ENCODE measurements around the gene JARID2.

JARID2 gene

DNA sequence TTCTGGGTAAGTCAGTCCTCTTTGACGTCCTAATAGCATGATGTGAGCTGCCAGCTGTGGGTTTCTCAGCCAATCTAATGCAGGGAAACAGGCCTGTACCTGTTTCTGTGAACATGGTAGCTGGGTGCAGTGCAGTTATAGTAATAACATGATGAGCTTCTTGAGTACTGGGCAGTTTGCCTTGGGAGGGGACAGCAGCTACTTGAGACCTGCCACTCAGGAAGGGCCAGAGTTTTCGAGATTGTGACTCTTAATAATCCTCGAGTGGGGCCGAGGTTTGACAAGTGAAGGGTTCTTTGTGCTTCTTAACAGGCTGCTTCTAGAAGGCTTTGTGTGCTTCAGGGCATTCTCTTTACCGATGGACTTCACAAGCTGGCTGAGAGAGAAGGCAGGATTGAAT is 180.1 kb downstream of the JARID2 start:
- no peak for FAIRE-seq
- no peak for TF ChIP-seq POU2F2 (IDR thresholded peaks at IDR 0.05; ENCODE audit: low read depth, low read length)
- TF ChIP-seq POLR2AphosphoS5 (IDR thresholded peaks at IDR 0.05; ENCODE audit: low read depth, low read length), result no peak
- TF ChIP-seq SPI1 (IDR thresholded peaks at IDR 0.05; ENCODE audit: low read depth, low read length), result no peak
- no peak for TF ChIP-seq POLR2A (IDR thresholded peaks at IDR 0.05; ENCODE audit: low read depth, low read length)
- no peak for TF ChIP-seq TAF1 (IDR thresholded peaks at IDR 0.05; ENCODE audit: low read depth, low read length)
- TF ChIP-seq PAX5 (IDR thresholded peaks at IDR 0.05; ENCODE audit: insufficient read depth, low read length, severe bottlenecking), result no peak
- DNase-seq (ENCODE audit: insufficient read length, low spot score), result no peak

DNA sequence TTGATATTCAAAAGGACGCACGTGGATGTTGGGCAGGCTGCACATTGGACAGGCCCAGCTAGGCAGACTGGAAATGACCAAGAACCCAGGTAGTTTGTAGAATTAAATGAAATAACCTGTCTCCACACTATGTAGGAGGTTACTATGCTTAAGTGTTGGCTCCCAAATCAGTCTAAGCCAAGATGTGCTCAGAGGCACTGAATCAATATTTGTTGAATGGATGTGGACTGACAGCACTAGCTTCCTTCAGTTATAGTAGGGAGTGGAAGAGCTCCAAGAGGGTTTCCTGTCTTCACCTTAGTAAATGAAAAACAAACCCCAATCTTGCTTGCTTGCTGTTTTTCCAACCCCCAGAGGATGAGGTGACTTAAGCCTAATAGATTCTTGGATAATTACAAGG is 180.5 kb downstream of the JARID2 start:
- FAIRE-seq (no peak), DNase-seq (ENCODE audit: insufficient read length, low spot score) (no peak)
- TF ChIP-seq POU2F2 (IDR thresholded peaks at IDR 0.05; ENCODE audit: low read depth, low read length), result no peak

DNA sequence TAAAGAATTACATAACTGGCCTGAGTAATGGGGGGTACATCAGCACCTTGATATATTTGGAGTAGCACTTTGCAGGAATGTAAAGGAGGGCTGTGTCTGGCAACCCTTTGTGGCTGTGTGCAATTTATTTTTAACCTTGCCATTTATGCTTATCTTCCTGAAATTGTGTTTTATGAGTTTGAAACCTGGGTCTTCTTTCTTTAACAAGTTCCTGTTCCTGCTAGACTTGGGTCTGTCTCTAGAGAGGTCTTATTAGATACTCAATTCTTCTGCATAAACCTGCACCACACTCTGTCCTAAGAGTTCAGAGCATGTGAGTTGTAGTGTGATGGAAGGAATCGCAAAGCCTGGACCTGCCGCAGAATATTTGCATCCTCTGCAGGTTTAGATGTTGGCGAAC is 181.0 kb downstream of the JARID2 start:
- no peak for FAIRE-seq
- TF ChIP-seq TAF1 (IDR thresholded peaks at IDR 0.05; ENCODE audit: low read depth, low read length), result no peak
- no peak for TF ChIP-seq PAX5 (IDR thresholded peaks at IDR 0.05; ENCODE audit: insufficient read depth, low read length, severe bottlenecking)
- TF ChIP-seq POU2F2 (IDR thresholded peaks at IDR 0.05; ENCODE audit: low read depth, low read length), result no peak
- TF ChIP-seq SPI1 (IDR thresholded peaks at IDR 0.05; ENCODE audit: low read depth, low read length), result no peak
- no peak for TF ChIP-seq POLR2AphosphoS5 (IDR thresholded peaks at IDR 0.05; ENCODE audit: low read depth, low read length)
- no peak for TF ChIP-seq POLR2A (IDR thresholded peaks at IDR 0.05; ENCODE audit: low read depth, low read length)

DNA sequence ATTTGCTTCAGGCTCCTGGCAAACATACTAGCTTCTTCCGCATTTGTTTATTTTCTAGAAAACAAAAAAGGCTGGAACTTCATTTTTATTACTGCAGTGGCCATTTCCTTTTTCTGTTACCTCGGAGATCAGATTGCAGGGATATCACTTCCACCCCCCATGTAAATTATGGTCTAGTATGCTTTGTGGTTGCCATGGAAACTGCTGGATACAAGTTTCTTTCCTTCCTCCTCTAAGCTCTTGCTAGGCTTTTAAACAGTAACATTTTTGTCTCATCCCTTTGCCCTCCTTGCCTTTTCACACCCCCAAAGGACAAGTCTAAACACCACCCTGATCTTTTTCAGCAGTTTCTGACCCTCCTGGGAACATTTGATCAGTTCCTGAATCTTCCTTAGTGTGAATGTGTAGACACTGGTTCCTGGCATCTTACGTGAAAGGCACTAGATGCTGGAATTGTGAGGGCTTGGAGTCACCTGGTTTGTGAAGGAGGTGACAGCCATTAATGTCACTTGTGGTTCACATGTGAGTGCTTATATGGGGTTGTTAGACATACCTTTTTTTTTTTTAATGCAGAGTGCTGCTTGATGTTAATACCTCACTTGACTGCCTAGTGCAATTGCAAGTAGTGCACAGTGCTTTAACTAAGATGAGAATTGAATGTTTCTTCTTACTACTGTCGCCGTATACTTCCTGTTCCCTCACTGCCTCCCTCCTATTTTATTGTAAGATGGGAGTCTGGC is 181.6 kb downstream of the JARID2 start:
- no peak for TF ChIP-seq PAX5 (IDR thresholded peaks at IDR 0.05; ENCODE audit: insufficient read depth, low read length, severe bottlenecking)
- TF ChIP-seq SPI1 (IDR thresholded peaks at IDR 0.05; ENCODE audit: low read depth, low read length), result 0 out of 2 replicates have a peak, but pooled peaks have one; percentile 29
- FAIRE-seq (peak; percentile 23), DNase-seq (ENCODE audit: insufficient read length, low spot score) (no peak)

More for the DNA sequence above, 181.0 kb downstream of the JARID2 start:
- DNase-seq (ENCODE audit: insufficient read length, low spot score), result no peak

DNA sequence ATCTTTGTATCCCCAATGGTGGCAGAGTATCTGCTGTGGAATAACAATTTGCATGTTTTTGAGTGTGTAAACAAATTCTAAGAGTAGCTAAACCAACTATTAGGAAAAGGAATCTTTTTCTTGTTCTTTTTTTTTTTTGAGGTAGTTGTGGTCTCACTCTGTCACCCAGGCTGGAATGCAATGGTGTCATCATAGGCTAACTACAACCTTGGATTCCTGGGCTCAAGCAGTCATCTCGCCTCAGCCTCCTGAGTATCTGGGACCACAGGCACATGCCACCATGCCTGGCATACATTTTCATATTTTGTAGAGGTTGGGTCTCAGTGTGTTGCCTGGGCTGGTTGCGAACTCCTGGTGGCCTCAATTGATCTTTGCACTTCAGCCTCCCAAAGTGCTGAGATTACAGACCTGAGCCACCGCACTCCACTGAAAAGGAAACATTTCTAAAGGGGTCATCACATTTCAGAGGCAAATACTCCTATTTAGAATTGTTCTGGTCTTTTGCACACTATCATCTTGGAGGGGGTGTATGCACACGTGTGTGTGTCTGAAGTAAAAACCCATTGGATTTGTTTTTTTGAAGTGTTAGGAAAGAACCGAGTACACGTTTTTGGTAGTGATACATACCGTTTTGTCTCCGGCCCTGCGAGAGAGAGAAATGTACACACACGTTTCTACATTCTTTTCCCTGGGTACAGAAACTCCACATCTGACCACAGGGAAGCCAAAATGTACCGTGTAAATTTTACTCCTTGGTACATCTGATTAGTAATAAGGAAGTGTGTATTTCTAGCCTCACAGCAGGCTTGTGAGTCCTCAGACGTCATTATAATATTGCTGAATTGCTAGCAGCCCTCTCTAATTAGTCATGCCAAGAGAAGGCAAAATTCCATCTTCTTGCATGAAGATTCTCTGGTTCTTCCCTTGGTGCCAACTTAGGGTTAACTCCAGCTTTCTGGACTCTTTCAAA is 183.6 kb downstream of the JARID2 start:
- TF ChIP-seq TAF1 (IDR thresholded peaks at IDR 0.05; ENCODE audit: low read depth, low read length) (no peak), SPI1 (IDR thresholded peaks at IDR 0.05; ENCODE audit: low read depth, low read length) (peak; percentile 57)
- no peak for DNase-seq (ENCODE audit: insufficient read length, low spot score)
- FAIRE-seq, result peak; percentile 5

DNA sequence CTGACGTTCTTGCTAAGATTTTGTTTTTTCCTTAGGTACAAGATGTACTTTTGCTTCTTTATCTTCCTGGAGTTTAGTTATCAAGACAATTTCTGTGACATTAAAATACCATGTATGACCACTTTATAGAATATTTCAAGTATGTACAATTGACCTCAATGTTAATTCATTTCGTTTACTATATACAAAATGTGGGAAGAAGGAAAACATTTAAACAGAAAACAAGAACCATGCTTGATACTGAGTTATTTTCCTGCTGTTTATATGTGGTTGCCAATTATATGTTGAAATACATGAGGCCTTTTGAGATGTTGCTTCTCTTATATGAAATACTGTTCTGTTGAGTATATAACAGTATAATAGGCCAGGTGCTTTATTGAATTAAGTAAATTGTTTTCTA is 184.3 kb downstream of the JARID2 start:
- FAIRE-seq, result no peak
- DNase-seq (ENCODE audit: insufficient read length, low spot score), result no peak
- no peak for TF ChIP-seq POLR2A (IDR thresholded peaks at IDR 0.05; ENCODE audit: low read depth, low read length)
- TF ChIP-seq SPI1 (IDR thresholded peaks at IDR 0.05; ENCODE audit: low read depth, low read length), result no peak
- TF ChIP-seq PAX5 (IDR thresholded peaks at IDR 0.05; ENCODE audit: insufficient read depth, low read length, severe bottlenecking), result no peak
- no peak for TF ChIP-seq POU2F2 (IDR thresholded peaks at IDR 0.05; ENCODE audit: low read depth, low read length)
- TF ChIP-seq TAF1 (IDR thresholded peaks at IDR 0.05; ENCODE audit: low read depth, low read length), result no peak
- no peak for TF ChIP-seq POLR2AphosphoS5 (IDR thresholded peaks at IDR 0.05; ENCODE audit: low read depth, low read length)

DNA sequence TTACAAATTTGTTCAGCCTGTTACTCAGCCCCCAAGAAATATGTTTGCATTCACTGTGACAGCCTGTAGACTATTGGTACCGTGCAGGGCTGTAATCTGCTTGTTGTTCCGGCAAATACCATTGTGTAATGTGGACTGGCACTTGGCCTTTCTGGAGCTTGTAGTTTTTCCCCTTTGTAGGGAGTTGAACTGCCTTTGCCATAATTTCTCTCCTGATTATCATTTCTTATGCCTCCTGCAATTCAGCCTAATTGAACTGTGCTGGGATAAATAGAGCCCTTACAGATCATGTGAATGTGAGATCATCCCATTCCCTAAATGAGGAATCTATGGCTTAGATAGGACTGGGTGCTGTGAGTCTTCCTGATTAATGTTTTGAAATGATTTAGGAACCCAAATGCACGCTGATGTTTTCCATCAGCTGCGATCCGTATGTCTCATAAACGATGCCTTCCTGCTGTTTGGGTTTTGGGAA is 185.1 kb downstream of the JARID2 start:
- TF ChIP-seq TAF1 (IDR thresholded peaks at IDR 0.05; ENCODE audit: low read depth, low read length) (no peak), POLR2AphosphoS5 (IDR thresholded peaks at IDR 0.05; ENCODE audit: low read depth, low read length) (no peak), PAX5 (IDR thresholded peaks at IDR 0.05; ENCODE audit: insufficient read depth, low read length, severe bottlenecking) (no peak), SPI1 (IDR thresholded peaks at IDR 0.05; ENCODE audit: low read depth, low read length) (no peak), POLR2A (IDR thresholded peaks at IDR 0.05; ENCODE audit: low read depth, low read length) (no peak), POU2F2 (IDR thresholded peaks at IDR 0.05; ENCODE audit: low read depth, low read length) (no peak)
- no peak for DNase-seq (ENCODE audit: insufficient read length, low spot score)
- no peak for FAIRE-seq

DNA sequence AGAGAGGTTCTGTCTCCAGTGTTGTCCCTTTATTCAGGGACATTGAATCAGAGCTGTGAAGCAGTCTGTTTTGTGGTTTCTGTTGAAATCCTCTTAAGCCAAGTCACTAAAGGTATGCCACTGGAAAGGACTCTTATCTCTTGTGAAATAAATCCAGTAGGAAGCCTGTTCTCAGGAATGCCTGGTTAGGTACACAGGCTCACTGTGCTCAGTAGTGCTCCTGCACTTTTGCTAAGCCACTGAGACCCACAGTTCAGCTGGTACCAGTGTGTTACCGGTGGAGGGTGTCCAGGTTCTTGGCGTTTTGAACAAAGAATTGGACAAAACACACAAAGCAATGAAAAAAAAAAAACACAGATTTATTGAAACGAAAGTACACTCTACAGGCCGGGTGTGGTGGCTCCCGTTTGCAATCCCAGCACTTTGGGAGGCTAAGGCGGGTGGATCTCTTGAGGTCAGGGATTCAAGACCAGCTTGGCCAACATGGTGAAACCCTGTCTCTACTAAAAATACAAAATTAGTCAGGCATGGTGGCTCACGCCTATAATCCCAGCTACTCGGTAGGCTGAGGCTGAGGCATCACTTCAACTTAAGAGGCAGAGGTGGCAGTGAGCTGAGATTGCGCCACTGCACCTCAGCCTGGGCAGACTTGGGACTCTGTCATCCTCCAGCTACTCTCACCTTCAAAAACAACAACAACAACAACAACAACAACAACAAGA is 186.1 kb downstream of the JARID2 start:
- FAIRE-seq (no peak), DNase-seq (ENCODE audit: insufficient read length, low spot score) (no peak)
- TF ChIP-seq POLR2A (IDR thresholded peaks at IDR 0.05; ENCODE audit: low read depth, low read length), result no peak
- no peak for TF ChIP-seq POLR2AphosphoS5 (IDR thresholded peaks at IDR 0.05; ENCODE audit: low read depth, low read length)
- no peak for TF ChIP-seq SPI1 (IDR thresholded peaks at IDR 0.05; ENCODE audit: low read depth, low read length)
- no peak for TF ChIP-seq POU2F2 (IDR thresholded peaks at IDR 0.05; ENCODE audit: low read depth, low read length)
- TF ChIP-seq PAX5 (IDR thresholded peaks at IDR 0.05; ENCODE audit: insufficient read depth, low read length, severe bottlenecking), result no peak
- TF ChIP-seq TAF1 (IDR thresholded peaks at IDR 0.05; ENCODE audit: low read depth, low read length), result no peak

DNA sequence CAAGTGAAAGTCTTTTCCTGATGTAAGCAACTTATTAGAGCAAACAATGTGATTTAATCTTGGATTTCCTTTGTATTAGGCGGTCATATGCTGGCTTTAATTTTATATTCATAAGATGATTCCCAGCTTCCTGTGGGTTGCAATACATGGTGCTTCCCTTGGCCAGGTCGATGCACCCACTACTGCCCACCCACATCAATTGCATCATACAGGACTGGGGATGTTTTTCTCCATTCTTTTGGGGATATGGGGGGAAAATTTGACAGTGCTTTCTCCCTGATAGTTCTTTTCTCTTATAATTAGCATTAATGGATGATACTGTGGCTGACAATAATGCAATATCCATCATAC is 187.6 kb downstream of the JARID2 start:
- FAIRE-seq (no peak), DNase-seq (ENCODE audit: insufficient read length, low spot score) (no peak)
- TF ChIP-seq POLR2A (IDR thresholded peaks at IDR 0.05; ENCODE audit: low read depth, low read length), result no peak
- no peak for TF ChIP-seq PAX5 (IDR thresholded peaks at IDR 0.05; ENCODE audit: insufficient read depth, low read length, severe bottlenecking)
- no peak for TF ChIP-seq POU2F2 (IDR thresholded peaks at IDR 0.05; ENCODE audit: low read depth, low read length)
- no peak for TF ChIP-seq SPI1 (IDR thresholded peaks at IDR 0.05; ENCODE audit: low read depth, low read length)
- no peak for TF ChIP-seq TAF1 (IDR thresholded peaks at IDR 0.05; ENCODE audit: low read depth, low read length)
- TF ChIP-seq POLR2AphosphoS5 (IDR thresholded peaks at IDR 0.05; ENCODE audit: low read depth, low read length), result no peak
